Measurements from ENCODE around the gene HPN. TPM values are rescaled to one million over a fixed set of nuclear protein-coding genes. Genes with fewer than 3 reads are reported as not detected.

HPN gene
- total RNA-seq, 2 experiments from 2014 or later, result 0.09 TPM; not detected in 1

DNA sequence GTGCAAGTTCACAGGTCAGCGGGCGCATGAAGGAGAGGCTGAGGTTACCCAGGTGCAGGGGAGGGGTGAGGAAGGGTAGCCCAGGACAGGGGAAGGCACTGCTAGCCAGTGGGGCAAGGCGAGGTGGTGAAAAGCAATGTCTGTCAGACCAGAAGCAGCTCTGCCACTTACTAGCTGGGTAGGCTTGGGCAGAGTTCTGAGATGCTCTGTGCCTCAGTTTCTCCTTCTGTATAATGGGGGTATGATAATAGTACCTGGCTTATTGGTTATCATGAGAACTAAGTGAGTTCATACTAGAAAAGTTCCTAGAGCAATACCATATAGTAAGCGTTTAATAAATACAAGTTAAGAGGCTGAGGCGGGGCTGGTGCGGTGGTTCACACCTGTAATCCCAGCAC, 25.6 kb upstream of the HPN start:
- no peak for DNase-seq
- ChIA-PET POLR2A (interaction anchor here (0.6 kb wide), 1 partner anchor 10 kb away, joined by 4 read pairs; no protein-coding TSS in a partner anchor), CTCF (interaction anchor here (10.4 kb wide), 1 partner anchor 42 kb away, joined by 124 read pairs; no protein-coding TSS in a partner anchor)
- ATAC-seq, result no peak
- Mint-ChIP-seq H3K9me3 (ENCODE audit: low read depth) (no peaks in the 10 kb centered on the region), H3K4me1 (peaks cover 46% of the 10 kb centered on the region), H3K27ac (peak overlapping the region; percentile 68), H3K4me3 (no peak overlapping the region), H3K36me3 (ENCODE audit: low read depth) (peaks cover 74% of the 10 kb centered on the region), H3K27me3 (no peaks in the 10 kb centered on the region)
- intact Hi-C loops (cut with DNase I, micrococcal nuclease), result no loop called here

DNA sequence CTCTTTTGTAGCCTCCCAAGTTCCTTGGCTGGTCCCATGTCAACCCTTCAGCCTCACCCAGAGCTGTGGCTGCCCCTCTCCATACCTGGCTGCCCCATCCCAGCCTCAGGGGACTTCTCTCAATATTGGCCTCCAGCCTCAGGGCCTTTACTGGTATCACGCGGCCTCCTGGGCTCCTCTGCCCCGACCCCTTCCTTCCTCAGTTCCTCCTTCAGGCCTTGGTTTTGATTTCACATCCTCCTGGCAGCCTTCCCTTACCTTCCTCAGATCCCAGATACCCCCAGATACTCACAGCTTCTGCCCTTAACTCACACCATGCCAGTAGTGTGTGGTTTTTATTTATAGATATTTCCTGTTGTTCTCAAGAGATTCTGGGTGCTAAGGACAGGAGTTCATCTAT, 24.0 kb upstream of the HPN start:
- ATAC-seq (no peak), DNase-seq (no peak)
- Mint-ChIP-seq H3K9me3 (ENCODE audit: low read depth) (no peaks in the 10 kb centered on the region), H3K36me3 (ENCODE audit: low read depth) (peaks cover 68% of the 10 kb centered on the region), H3K4me3 (no peak overlapping the region), H3K27me3 (no peaks in the 10 kb centered on the region), H3K4me1 (peaks cover 30% of the 10 kb centered on the region), H3K27ac (peak overlapping the region; percentile 47)
- POLR2A ChIA-PET, result no interaction called here
- CTCF ChIA-PET, result interaction anchor here (1.3 kb wide), 1 partner anchor 45 kb away, joined by 4 read pairs; no protein-coding TSS in a partner anchor
- intact Hi-C loops (cut with DNase I, micrococcal nuclease), result no loop called here

DNA sequence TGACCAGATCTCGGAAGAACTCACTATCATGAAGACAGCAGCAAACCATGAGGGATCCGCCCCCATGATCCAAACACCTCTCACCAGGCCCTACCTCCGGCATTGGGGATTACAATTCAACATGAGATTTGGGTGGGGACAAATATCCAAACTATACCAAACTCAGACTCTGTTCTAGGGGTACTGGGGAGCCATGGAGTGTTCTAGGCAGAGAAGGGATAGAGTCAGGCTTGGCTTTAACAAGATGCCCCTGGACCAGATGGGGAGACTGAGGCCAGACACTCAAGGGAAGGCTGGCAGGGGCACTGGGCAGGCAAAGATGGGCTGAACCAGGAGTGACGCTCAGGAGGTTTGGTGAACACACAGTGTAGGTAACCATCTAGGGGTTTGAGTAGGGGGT, 23.1 kb upstream of the HPN start:
- ChIA-PET CTCF (no interaction called here), POLR2A (no interaction called here)
- no peaks in the 10 kb centered on the region for H3K9me3 Mint-ChIP-seq (ENCODE audit: low read depth)

DNA sequence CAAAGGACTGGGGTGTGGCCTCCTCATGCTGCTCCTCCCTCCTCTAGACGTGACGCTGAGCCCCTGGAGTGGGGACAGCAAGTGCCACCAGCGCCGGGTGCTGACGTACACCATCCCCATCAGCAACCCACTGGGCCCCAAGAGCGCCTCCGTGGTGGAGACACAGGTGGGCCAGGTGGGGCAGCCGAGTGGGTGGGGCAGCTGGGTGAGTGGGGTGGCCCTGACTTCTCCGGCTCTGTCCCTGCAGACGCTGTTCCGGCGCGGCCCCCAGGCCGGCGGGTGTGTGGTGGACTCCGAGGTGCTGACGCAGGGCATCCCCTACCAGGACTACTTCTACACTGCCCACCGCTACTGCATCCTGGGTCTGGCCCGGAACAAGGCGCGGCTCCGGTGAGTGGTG, 22.4 kb upstream of the HPN start:
- H3K36me3 Mint-ChIP-seq (ENCODE audit: low read depth), result peaks cover 63% of the 10 kb centered on the region
- no peaks in the 10 kb centered on the region for H3K9me3 Mint-ChIP-seq (ENCODE audit: low read depth)

More for the DNA sequence above, 23.1 kb upstream of the HPN start:
- ATAC-seq, result no peak
- H3K27me3 Mint-ChIP-seq, result no peaks in the 10 kb centered on the region
- peaks cover 22% of the 10 kb centered on the region for H3K4me1 Mint-ChIP-seq
- intact Hi-C loops (cut with DNase I, micrococcal nuclease), result no loop called here
- DNase-seq, result no peak
- H3K27ac Mint-ChIP-seq, result no peak overlapping the region
- H3K36me3 Mint-ChIP-seq (ENCODE audit: low read depth), result peaks cover 64% of the 10 kb centered on the region
- H3K4me3 Mint-ChIP-seq, result no peak overlapping the region

DNA sequence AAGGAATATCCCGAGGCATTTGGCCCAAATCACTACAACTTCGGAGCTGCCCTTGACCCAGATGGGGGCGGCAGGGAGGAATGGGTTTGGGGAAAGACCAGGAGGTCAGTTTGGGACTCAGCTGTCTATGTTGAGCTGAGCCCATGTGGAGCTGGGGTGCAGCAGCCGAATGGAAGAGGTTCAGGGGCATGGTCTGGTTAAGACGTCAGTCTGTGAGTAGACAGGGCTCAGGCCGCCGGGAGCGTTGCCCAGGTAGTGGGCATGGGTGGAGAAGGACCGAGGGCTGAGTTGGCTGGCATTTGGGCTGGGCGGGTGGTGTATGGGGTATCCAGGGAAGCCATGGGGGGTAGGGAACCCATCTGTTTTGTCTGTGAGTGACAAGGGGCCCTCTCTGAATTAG, 20.5 kb upstream of the HPN start:
- Mint-ChIP-seq H3K9me3 (ENCODE audit: low read depth) (no peaks in the 10 kb centered on the region), H3K4me3 (no peak overlapping the region), H3K4me1 (no peaks in the 10 kb centered on the region), H3K27ac (no peak overlapping the region), H3K27me3 (no peaks in the 10 kb centered on the region), H3K36me3 (ENCODE audit: low read depth) (peaks cover 60% of the 10 kb centered on the region)
- DNase-seq, result no peak
- CTCF ChIA-PET, result no interaction called here
- no peak for ATAC-seq
- POLR2A ChIA-PET, result no interaction called here
- intact Hi-C loops (cut with DNase I, micrococcal nuclease), result no loop called here

More for the DNA sequence above, 22.4 kb upstream of the HPN start:
- ATAC-seq (no peak), DNase-seq (no peak)
- CTCF ChIA-PET, result no interaction called here
- POLR2A ChIA-PET, result interaction anchor here (1.0 kb wide), 1 partner anchor 51 kb away, joined by 3 read pairs; no protein-coding TSS in a partner anchor
- Mint-ChIP-seq H3K27me3 (no peaks in the 10 kb centered on the region), H3K4me1 (peaks cover 14% of the 10 kb centered on the region), H3K4me3 (no peak overlapping the region), H3K27ac (no peak overlapping the region)
- intact Hi-C loops (cut with DNase I, micrococcal nuclease), result no loop called here

DNA sequence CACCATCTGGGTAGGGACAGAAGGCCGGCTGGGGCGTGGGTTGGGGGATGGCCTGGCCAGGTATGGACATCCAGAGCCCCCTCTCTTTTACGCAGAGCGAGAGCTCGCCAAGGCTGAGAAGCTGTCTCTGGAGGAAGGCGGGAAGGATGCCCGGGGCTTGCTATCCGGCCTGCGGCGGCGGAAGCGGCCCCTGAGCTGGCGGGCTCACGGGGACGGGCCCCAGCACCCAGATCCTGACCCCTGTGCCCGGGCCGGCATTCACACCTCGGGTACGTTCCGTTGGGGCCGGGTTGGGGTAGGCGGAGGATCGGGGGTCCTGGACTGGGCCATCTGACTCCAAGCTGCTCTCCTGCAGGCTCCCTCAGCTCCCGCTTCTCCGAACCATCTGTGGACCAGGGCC, 19.9 kb upstream of the HPN start:
- H3K27me3 Mint-ChIP-seq, result no peaks in the 10 kb centered on the region
- H3K9me3 Mint-ChIP-seq (ENCODE audit: low read depth), result no peaks in the 10 kb centered on the region
- DNase-seq, result no peak
- ATAC-seq, result no peak
- H3K4me1 Mint-ChIP-seq, result no peaks in the 10 kb centered on the region
- ChIA-PET CTCF (no interaction called here), POLR2A (no interaction called here)
- H3K4me3 Mint-ChIP-seq, result no peak overlapping the region
- no peak overlapping the region for H3K27ac Mint-ChIP-seq
- intact Hi-C loops (cut with DNase I, micrococcal nuclease), result no loop called here
- peaks cover 61% of the 10 kb centered on the region for H3K36me3 Mint-ChIP-seq (ENCODE audit: low read depth)

DNA sequence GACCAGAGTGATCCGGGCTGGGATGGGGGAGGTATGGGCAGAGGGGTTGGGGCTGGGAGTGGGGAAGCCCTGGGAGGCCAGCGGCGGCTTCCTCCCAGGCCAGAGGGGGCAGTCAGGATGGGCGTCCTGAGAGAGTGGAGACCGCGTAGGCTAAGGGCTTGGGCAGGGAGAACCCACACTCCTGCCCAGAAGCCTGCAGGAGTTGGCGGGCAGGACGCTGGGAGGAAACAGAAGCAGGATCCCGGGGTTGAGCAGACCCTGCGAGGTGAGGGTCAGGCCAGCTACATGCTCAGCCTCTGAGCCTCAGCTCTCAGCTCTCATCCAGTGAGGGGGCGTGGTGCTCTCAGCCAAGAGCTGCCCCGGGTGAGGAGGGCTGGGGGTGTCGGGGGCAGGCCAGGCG, 19.1 kb upstream of the HPN start:
- no peak for ATAC-seq
- ChIA-PET POLR2A (no interaction called here), CTCF (interaction anchor here (0.6 kb wide), 1 partner anchor 9 kb away, joined by 3 read pairs; no protein-coding TSS in a partner anchor)
- peaks cover 63% of the 10 kb centered on the region for H3K36me3 Mint-ChIP-seq (ENCODE audit: low read depth)
- no peak overlapping the region for H3K4me3 Mint-ChIP-seq
- no peaks in the 10 kb centered on the region for H3K27me3 Mint-ChIP-seq
- intact Hi-C loops (cut with DNase I, micrococcal nuclease), result no loop called here
- H3K27ac Mint-ChIP-seq, result no peak overlapping the region
- no peaks in the 10 kb centered on the region for H3K9me3 Mint-ChIP-seq (ENCODE audit: low read depth)
- H3K4me1 Mint-ChIP-seq, result no peaks in the 10 kb centered on the region
- DNase-seq, result no peak

DNA sequence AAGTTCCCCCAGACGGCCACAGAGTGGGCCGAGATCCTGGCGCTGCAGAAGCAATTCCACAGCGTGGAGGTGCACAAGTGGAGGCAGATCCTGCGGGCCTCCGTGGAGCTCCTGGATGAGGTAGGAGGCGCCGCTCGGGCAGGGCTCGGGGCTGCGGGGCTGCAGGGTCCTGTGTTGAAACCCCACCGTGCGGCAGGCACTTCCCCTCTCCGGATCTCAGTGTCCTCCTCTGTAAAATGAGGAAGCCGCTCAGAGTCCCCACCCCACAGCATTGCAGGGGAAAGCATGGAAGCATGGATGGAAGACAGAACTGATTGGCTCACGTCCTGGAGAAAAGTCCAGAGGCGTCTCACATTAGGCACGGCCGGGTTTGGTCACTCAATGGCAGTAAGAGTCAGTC, 18.1 kb upstream of the HPN start:
- intact Hi-C loops (cut with DNase I, micrococcal nuclease), result no loop called here
- Mint-ChIP-seq H3K9me3 (ENCODE audit: low read depth) (no peaks in the 10 kb centered on the region), H3K36me3 (ENCODE audit: low read depth) (peaks cover 58% of the 10 kb centered on the region), H3K27ac (no peak overlapping the region), H3K4me1 (no peaks in the 10 kb centered on the region), H3K4me3 (no peak overlapping the region), H3K27me3 (no peaks in the 10 kb centered on the region)
- CTCF ChIA-PET, result no interaction called here
- POLR2A ChIA-PET, result no interaction called here
- DNase-seq, result no peak
- ATAC-seq, result no peak

DNA sequence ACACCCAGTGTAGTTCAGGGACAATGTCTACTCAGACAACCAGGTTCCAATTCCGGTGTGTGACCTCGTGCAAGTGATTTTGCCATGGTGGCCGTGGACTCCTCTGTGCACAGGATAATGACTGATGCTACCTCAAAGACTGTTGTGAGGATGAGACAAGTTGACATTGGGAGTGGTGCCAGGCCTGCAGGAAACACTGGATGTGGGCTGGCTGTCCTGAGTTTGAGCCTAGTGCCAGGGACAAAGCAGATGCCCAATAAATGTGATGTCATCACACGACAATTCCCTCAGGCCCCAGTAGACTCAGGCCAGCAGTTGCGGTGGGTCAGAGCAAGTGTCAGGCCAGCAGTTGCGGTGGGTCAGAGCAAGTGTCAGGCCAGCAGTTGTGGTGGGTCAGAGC, 17.4 kb upstream of the HPN start:
- H3K36me3 Mint-ChIP-seq (ENCODE audit: low read depth), result peaks cover 56% of the 10 kb centered on the region
- H3K27ac Mint-ChIP-seq, result no peak overlapping the region
- intact Hi-C loops (cut with DNase I, micrococcal nuclease), result no loop called here

DNA sequence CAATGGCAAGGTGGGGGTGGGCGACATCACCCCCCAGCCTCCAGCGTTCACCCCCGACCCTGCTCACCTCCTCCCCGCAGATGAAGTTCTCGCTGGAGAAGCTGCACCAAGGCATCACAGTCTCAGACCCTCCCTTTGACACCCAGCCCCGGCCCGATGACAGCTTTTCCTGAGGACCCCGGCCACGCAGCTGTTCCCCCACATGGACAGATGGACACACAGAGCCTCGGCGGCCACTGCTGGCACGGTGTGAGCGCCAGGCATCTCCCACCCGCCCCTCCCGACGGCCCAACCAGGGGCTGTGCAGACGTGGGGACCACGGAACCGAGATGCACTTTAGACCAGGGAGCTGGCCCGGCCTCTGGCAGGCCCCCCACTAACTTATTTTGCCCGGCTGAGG, 15.6 kb upstream of the HPN start:
- Mint-ChIP-seq H3K4me1 (peaks cover 2% of the 10 kb centered on the region), H3K9me3 (ENCODE audit: low read depth) (no peaks in the 10 kb centered on the region), H3K4me3 (no peak overlapping the region), H3K36me3 (ENCODE audit: low read depth) (peaks cover 44% of the 10 kb centered on the region), H3K27ac (no peak overlapping the region), H3K27me3 (no peaks in the 10 kb centered on the region)
- no peak for ATAC-seq
- ChIA-PET CTCF (interaction anchor here (1.2 kb wide), 1 partner anchor 13 kb away, joined by 5 read pairs; no protein-coding TSS in a partner anchor), POLR2A (interaction anchor here (0.6 kb wide), 1 partner anchor 10 kb away, joined by 4 read pairs; no protein-coding TSS in a partner anchor)
- intact Hi-C loops (cut with DNase I, micrococcal nuclease), result no loop called here
- no peak for DNase-seq

More for the DNA sequence above, 17.4 kb upstream of the HPN start:
- H3K27me3 Mint-ChIP-seq, result no peaks in the 10 kb centered on the region
- no peaks in the 10 kb centered on the region for H3K9me3 Mint-ChIP-seq (ENCODE audit: low read depth)
- H3K4me1 Mint-ChIP-seq, result no peaks in the 10 kb centered on the region
- CTCF ChIA-PET, result interaction anchor here (0.6 kb wide), 1 partner anchor 48 kb away, joined by 3 read pairs; no protein-coding TSS in a partner anchor
- ATAC-seq (no peak), DNase-seq (no peak)
- POLR2A ChIA-PET, result no interaction called here
- H3K4me3 Mint-ChIP-seq, result no peak overlapping the region

DNA sequence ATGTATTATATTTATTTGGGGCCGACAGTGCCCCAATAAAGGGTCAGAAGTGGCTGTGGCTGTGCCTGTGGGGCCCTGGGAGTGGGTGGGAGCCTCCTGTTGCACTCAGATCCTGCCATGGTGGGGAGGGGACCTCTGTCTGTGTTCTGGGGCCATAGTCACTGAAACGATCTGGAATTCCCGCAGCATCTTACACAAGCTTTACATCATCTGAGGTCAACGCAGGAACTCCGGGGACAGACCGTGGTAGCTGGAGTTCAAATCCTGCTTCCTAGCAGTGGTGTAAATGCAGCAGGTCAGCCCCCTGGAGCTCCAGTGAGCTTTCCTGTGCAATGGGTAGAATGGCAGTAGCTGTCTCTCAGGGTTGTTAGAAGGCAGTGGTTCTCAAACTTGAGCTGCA, 15.1 kb upstream of the HPN start:
- CTCF ChIA-PET, result interaction anchor here (1.2 to 2.0 kb wide), 2 partner anchors 11 to 13 kb away, joined by 5 to 8 read pairs; no protein-coding TSS in a partner anchor
- intact Hi-C loops (cut with DNase I, micrococcal nuclease), result no loop called here
- Mint-ChIP-seq H3K27me3 (peaks cover 4% of the 10 kb centered on the region), H3K36me3 (ENCODE audit: low read depth) (peaks cover 42% of the 10 kb centered on the region), H3K4me1 (peaks cover 6% of the 10 kb centered on the region), H3K4me3 (no peak overlapping the region), H3K9me3 (ENCODE audit: low read depth) (no peaks in the 10 kb centered on the region), H3K27ac (no peak overlapping the region)
- no peak for DNase-seq
- POLR2A ChIA-PET, result interaction anchor here (0.6 kb wide), 1 partner anchor 10 kb away, joined by 4 read pairs; no protein-coding TSS in a partner anchor
- no peak for ATAC-seq

DNA sequence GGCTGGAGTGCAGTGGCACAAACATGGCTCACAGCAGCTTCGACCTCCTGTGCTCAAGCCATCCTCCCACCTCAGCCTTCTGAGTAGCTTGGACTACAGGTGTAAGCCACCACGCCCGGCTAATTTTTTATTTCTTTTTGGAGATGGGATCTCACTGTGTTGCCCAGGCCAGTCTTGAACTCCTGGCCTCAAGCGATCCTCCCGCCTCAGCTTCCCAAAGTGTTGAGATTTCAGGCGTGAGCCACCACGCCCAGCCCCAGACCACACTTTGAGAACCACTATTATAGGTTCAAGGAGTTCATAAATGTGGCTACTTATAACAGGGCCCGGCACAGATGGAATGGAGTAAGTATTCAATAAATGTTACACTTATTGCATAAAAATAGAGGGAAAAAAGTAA, 14.5 kb upstream of the HPN start:
- peaks cover 6% of the 10 kb centered on the region for H3K4me1 Mint-ChIP-seq
- H3K36me3 Mint-ChIP-seq (ENCODE audit: low read depth), result peaks cover 40% of the 10 kb centered on the region
- no peaks in the 10 kb centered on the region for H3K9me3 Mint-ChIP-seq (ENCODE audit: low read depth)
- intact Hi-C loops (cut with DNase I, micrococcal nuclease), result no loop called here
- DNase-seq, result no peak
- no peak overlapping the region for H3K4me3 Mint-ChIP-seq
- H3K27ac Mint-ChIP-seq, result no peak overlapping the region
- ChIA-PET CTCF (interaction anchor here (1.2 to 2.0 kb wide), 2 partner anchors 11 to 14 kb away, joined by 5 to 8 read pairs; no protein-coding TSS in a partner anchor), POLR2A (no interaction called here)
- peaks cover 8% of the 10 kb centered on the region for H3K27me3 Mint-ChIP-seq
- ATAC-seq, result no peak
